Measurements from ENCODE around the gene FAM168A. TPM values are rescaled to one million over a fixed set of nuclear protein-coding genes. Genes with fewer than 3 reads are reported as not detected.

FAM168A gene
- total and polyA plus RNA-seq, 9 of the 15 experiments (the other 6 are each of a cell fraction or from before 2014, with no cell fraction given), result 0.44 to 7.2 (median 2.9) TPM

- Histone ChIP-seq H3K4me3 (no peak overlapping the region), H3K4me1 (replicated peaks in 1 of 2; ENCODE audit: control insufficient read depth in 2 of 2, insufficient read depth in 2 of 2, low read length in 2 of 2) (peaks cover 12 to 23% of the 10 kb centered on the region in 2 experiments; a peak in 4 of 5 replicates), H3K9me3 (replicated peaks; ENCODE audit: control insufficient read depth, insufficient read depth, low read depth, low read length) (no peaks in the 10 kb centered on the region), H3K27ac (ENCODE audit: extremely low read depth, low read depth, low read length) (no peak overlapping the region), H3K79me2 (ENCODE audit: control insufficient read depth, insufficient read depth, low read length) (no peaks in the 10 kb centered on the region), H3K9me1 (ENCODE audit: control insufficient read depth, insufficient read depth, low read length) (no peaks in the 10 kb centered on the region), H4K20me1 (replicated peaks; ENCODE audit: control insufficient read depth, insufficient read depth, low read length) (0 out of 2 replicates have a peak, but pooled peaks cover 6% of the 10 kb centered on the region), H3K4me2 (ENCODE audit: insufficient read depth, low read length) (no peak overlapping the region), H3K27me3 (ENCODE audit: control insufficient read depth in 2 of 2, insufficient read depth in 2 of 2, low read length in 2 of 2) (no peaks in the 10 kb centered on the region), H3K9ac (ENCODE audit: insufficient read depth in 1 of 2, low read depth in 2 of 2, low read length in 2 of 2) (no peak overlapping the region), H3K36me3 (ENCODE audit: control insufficient read depth, insufficient read depth, low read length) (peaks cover 28% of the 10 kb centered on the region; the same call in 2 of the 3 replicates), H2AFZ (ENCODE audit: low read depth, low read length) (no peak overlapping the region)
- POLR2A ChIA-PET, result interaction anchor here (0.7 to 1.6 kb wide), 11 partner anchors 9 to 272 kb away, joined by 3 to 6 read pairs (median 3); no protein-coding TSS in a partner anchor
- no peak for DNase-seq (ENCODE audit: extremely low read depth in 1 of 4, low spot score in 3 of 4)
- CTCF ChIA-PET (ENCODE audit: low intra/inter-chr PET ratio), result interaction anchor here (0.6 kb wide), 1 partner anchor 49 kb away, joined by 3 read pairs; no protein-coding TSS in a partner anchor
- in situ Hi-C loops (cut with MboI), result loop anchor here (5.0 kb wide), 1 partner anchor 258 kb away; no protein-coding TSS in a partner anchor
- intact Hi-C loops (cut with micrococcal nuclease), result no loop called here
- FAIRE-seq, result no peak
- no peak for ATAC-seq
- BruUV-seq (replicated peaks), result no TSS peak
- TF ChIP-seq ZNF57 (CRISPR knock-in tag; IDR thresholded peaks at IDR 0.05) (no peak), ADNP (tag; IDR thresholded peaks at IDR 0.05) (no peak), SUPT5H (IDR thresholded peaks at IDR 0.05) (peak; percentile 3; the same call in 1 of the 2 replicates)
- TF ChIP-seq, protein P1, sequence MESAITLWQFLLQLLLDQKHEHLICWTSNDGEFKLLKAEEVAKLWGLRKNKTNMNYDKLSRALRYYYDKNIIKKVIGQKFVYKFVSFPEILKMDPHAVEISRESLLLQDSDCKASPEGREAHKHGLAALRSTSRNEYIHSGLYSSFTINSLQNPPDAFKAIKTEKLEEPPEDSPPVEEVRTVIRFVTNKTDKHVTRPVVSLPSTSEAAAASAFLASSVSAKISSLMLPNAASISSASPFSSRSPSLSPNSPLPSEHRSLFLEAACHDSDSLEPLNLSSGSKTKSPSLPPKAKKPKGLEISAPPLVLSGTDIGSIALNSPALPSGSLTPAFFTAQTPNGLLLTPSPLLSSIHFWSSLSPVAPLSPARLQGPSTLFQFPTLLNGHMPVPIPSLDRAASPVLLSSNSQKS (CRISPR knock-in tag; IDR thresholded peaks at IDR 0.05), result no peak
- WGBS (ENCODE audit: insufficient coverage, low coverage, missing lambda C conversion rate), result 20% methylated on average over 4 of the region's 4 CpGs
Measured at GRCh38 chr11:73399636-73400035, 198.3 kb downstream of the FAM168A start.
